NCI-H1417 treated with DMSO at 0.1 percent for 48 hours (cell line): ENCODE results near the gene KLF18.
"Not testable (repeated sequence)": the region's sequence is repeated elsewhere in the genome, so short reads cannot be mapped to it uniquely, and the experiment has no call there.

Source experiments
- DNase-seq: peaks from one replicate; lab custom pipeline; 2025; lab: John Stamatoyannopoulos, UW

KLF18 gene

GRCh38 chr1:44141531-44141930 lies at the start of gene KLF18:
TSS of gene KLF18 (minus strand) at chr1:44141631. CDS start at chr1:44141631, 0 bp downstream.
- DNase-seq = no peak

- no peak for DNase-seq
Observed at GRCh38 chr1:44174630-44175029, 33.2 kb upstream of the KLF18 start.

GRCh38 chr1:44170281-44170823 lies 28.9 kb upstream of the KLF18 start:
- DNase-seq = no peak

GRCh38 chr1:44168520-44169098 lies 27.2 kb upstream of the KLF18 start:
- DNase-seq = no peak

GRCh38 chr1:44161546-44161945 lies 20.1 kb upstream of the KLF18 start:
- DNase-seq = no peak

GRCh38 chr1:44158871-44159270 lies 17.4 kb upstream of the KLF18 start:
- no peak for DNase-seq

- DNase-seq = no peak
Observed at GRCh38 chr1:44157903-44158302, 16.5 kb upstream of the KLF18 start.

- no peak for DNase-seq
Observed at GRCh38 chr1:44154049-44154448, 12.6 kb upstream of the KLF18 start.

GRCh38 chr1:44152692-44153091 lies 11.3 kb upstream of the KLF18 start:
- no peak for DNase-seq

GRCh38 chr1:44151808-44152207 lies 10.4 kb upstream of the KLF18 start:
- DNase-seq = no peak

- DNase-seq = no peak
Observed at GRCh38 chr1:44151332-44151731, 9.9 kb upstream of the KLF18 start.

- no peak for DNase-seq
Observed at GRCh38 chr1:44147582-44147981, 6.2 kb upstream of the KLF18 start.

- DNase-seq = no peak
Observed at GRCh38 chr1:44146536-44147361, 5.3 kb upstream of the KLF18 start.

GRCh38 chr1:44144962-44145756 lies 3.7 kb upstream of the KLF18 start:
- DNase-seq = no peak

- not testable (repeated sequence) for DNase-seq
Observed at GRCh38 chr1:44139565-44139964, 1.9 kb downstream of the KLF18 start.

GRCh38 chr1:44138239-44138638 lies 3.2 kb downstream of the KLF18 start:
- no peak for DNase-seq

GRCh38 chr1:44135886-44136285 lies 5.5 kb downstream of the KLF18 start:
- no peak for DNase-seq

- no peak for DNase-seq
Observed at GRCh38 chr1:44134071-44134920, 7.1 kb downstream of the KLF18 start.

GRCh38 chr1:44131411-44131810 lies 10.0 kb downstream of the KLF18 start:
- DNase-seq = no peak

- no peak for DNase-seq
Observed at GRCh38 chr1:44129616-44130500, 11.6 kb downstream of the KLF18 start.
